HTR-8/SVneo (cell line): ENCODE measurements around the gene PMEPA1.

ENCODE experiments used
- DNase-seq: peaks from one replicate; pipeline ENCODE4 v3.0.0; 2011; ENCODE audit warnings: low spot score, mixed read lengths; ENCODE audit not compliant: insufficient read length
- FAIRE-seq: peaks from 2 replicates; lab custom pipeline; 2011; peaks lifted over from hg19 to GRCh38; lab: Jason Lieb, UNC

The PMEPA1 gene

DNA sequence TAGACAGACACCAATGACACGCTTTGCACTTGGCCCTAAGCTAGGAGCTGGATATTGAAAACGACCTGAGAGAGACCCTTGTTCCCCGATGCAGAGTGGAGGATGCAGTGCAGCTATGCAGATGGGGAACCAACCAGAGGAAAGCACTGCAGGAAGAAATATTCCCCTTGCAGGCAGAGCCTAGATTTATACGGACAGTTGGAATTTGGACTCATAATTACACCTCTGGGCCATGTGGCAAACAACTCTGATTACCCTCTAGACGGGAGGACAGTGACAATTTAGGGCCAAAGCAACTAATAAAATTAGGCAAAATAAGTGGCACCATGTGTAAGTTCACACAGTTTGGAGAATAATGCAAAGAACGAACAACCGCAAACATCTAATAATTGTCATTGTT is 12.3 kb downstream of the PMEPA1 start:
- no peak for DNase-seq
- no peak for FAIRE-seq

DNA sequence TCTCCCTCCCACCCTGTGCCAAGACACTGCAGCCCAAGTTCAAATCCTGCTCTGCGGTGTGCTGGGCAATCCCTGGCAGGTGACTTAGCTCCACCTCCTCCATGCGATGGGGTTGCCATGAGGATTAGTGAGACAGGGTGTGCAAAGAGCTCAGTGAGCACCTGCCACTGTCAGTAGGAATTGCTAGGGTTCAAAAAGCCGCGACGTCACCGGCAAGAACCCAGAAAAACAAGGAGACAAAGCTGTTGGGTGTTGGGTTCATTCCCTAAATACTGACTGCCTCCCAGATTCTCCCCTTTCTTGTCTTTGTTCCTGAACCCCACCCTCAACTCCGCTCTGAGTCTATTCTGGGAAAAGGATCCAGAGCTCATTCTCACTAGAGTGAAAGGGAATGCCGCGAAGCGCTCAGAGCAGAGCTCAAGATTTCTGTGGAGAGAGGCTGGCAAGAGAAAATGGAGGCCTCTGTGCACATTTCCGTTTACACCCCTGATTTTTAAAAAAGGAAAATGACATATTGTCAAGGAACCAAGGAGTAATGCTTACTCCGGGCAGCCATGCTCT is 13.3 kb downstream of the PMEPA1 start:
- peak; percentile 92 for FAIRE-seq
- no peak for DNase-seq

DNA sequence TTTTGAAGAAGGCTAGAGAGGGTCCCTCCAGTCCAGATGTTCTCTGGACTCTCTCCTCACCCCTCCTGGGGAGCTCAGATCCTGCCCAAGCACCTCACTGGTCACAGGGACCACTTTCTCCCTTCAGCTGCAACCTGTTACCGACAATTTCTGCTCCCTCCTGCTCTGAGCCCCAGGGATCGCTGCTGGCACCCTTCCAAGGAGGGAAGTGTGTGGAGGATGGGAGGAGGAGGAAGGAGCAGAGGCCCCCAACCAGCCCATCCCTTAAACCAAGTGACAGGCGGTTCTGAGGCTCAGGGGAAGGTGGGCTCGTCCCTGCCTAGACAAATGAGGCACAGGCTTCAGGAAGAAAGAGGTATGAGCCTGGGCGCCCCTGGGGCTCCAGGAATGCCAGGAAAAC is 13.9 kb downstream of the PMEPA1 start:
- FAIRE-seq, result no peak
- no peak for DNase-seq

DNA sequence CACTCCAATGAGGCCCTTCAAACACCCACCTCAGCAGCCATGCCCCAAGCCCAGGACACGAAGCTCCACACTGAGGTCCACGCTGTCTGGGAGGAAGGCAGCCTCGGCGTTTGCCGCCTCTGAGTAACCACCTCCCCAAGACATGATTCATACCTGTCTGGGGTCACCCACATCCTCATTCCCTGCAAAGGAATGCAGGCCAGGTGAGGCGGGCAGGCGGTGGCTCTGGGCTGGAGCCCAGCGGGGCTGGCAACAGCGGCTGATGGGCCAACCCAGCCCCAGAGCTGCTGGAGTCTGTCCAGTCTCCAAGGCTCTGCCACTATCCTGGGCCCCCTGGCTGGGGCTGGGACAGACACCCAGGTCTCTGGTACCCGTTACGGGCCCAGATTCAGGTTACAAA is 14.8 kb downstream of the PMEPA1 start:
- no peak for DNase-seq
- no peak for FAIRE-seq

DNA sequence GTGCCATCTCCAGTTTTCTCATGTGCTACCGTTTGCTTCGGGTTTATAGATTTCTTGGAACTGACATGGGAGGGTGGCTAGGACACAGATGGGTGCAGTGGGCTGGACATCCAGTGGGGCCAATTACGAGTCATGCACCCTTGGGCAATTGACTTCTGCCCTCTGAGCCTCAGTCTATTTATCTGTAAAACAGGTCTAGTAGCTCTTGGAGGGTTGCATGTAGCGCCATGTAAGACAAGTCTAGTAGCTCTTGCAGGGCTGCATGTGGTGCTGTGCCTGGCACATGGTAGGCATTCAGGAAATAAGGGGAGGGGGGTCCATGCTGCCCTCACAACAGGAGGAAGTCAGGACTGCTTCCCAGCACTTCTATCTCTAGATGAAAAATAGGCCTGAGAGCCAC is 15.3 kb downstream of the PMEPA1 start:
- FAIRE-seq (peak; percentile 95), DNase-seq (no peak)

DNA sequence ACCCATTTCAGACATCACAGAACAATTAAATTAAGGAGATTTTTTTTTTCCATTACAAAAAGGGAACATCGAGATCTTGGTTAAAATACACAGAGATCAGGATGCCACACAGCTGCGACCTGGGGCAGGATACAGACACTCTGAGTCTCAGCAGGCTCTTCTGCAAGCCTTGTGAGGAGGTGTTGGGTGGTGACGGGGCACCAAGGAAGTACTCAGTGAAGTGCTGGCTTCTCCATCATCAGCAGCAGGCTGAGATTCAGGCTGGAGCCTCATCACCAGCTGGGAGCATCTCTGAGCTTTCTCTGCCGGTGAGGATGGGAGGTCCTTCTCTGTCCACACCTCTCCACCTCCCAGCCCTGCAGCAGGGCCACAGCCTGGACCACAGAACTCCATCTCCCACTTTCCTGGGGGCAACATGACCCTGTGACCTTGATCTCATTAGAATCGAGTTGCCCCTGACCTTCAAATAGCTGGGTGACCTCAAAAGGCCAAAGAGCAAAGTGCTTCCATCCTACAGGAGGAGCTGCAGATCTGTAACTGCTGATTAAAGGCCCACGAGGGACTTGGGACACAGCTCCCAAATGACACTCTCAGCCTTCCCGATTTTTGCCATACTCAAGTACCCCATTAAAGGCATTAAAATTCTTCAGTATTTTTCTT is 16.0 kb downstream of the PMEPA1 start:
- FAIRE-seq (peak; percentile 92), DNase-seq (no peak)

DNA sequence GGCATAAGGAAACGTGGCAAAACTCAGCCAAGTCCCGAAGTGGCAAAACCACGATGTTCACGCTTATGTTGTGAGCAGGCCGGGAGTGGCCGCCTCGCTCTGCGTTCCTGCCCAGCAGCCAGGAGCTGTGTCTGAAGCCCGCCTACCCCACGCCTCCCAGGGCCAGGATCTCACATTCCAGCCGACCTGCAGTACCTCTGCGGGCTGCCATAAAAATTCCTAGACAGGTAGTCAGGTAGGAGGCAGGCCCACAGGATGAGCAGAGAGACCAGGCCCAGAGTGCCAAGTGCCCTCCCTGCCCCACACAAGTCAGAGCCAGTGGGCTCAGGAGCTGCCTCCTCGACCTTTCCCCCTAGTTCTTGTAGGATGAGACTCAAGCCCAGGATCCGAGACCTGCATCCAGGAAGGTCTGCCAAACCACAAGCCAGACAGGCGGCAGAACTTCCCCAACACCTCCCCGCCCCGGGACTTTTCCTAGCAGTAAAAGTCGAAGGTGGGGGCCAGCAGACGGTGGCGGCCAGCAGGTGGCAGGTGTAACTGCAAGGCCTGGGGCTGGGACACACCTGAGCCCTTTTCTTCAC is 16.7 kb downstream of the PMEPA1 start:
- DNase-seq, result no peak

DNA sequence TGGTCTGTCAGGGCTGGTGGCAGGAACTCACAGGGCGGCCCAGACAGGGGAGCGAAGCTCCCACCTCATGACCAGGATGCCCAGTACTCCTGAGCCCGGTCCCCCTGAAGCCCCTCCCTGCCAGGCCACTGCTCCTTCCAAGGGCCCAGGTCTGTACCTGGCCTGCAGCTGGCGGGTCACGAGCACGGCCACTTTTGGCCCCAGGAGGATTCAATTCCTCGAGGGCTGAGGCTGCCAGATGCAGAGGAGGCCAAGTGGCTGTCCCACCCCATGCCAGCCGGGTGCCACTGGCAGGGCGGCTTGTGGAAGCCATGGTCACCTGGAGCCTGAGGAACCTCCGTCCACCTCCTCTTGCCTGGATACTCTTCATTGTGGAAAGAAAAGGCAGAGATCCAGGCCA is 17.4 kb downstream of the PMEPA1 start:
- DNase-seq (no peak), FAIRE-seq (no peak)

More for the DNA sequence above, 16.7 kb downstream of the PMEPA1 start:
- FAIRE-seq, result no peak

DNA sequence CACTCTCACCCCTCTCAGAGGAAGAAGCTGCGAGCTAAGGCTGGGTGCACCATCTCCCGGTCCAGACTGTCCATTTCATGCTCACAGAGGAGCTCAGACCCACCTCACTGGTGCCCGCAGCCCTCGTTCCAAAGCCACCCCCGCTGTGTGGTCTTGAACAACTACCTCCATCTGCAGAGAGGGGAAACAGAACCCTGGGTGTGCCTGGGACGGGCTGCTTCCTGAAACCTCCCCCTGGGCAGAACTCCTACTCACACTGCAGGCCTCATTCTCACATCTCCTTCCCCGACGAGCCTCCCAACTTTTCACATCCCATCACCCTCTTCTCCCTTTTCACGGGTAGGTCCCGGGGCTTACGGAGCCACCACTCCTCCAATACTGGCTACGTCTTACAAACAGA is 18.1 kb downstream of the PMEPA1 start:
- DNase-seq (no peak), FAIRE-seq (peak; percentile 85)

DNA sequence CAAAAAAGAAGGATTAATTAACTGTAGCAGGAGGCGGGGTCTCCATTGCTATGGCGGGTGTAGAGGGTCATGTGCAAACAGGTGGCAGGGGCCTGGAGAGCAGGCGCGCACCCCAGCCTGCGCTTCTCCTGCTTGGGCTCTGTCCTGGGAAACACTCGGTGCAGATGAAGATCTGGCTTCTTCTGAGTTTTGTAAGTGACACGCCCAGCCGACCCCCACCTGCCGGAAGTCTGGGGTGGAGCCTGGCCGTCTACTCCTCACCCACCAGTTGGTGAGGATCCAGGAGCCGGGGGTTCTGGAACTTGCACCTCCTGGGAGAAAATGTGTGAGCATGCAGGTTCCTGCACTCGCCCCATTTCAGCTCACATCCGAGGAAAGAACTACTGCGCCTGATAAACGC is 19.3 kb downstream of the PMEPA1 start:
- DNase-seq, result no peak
- FAIRE-seq, result no peak

DNA sequence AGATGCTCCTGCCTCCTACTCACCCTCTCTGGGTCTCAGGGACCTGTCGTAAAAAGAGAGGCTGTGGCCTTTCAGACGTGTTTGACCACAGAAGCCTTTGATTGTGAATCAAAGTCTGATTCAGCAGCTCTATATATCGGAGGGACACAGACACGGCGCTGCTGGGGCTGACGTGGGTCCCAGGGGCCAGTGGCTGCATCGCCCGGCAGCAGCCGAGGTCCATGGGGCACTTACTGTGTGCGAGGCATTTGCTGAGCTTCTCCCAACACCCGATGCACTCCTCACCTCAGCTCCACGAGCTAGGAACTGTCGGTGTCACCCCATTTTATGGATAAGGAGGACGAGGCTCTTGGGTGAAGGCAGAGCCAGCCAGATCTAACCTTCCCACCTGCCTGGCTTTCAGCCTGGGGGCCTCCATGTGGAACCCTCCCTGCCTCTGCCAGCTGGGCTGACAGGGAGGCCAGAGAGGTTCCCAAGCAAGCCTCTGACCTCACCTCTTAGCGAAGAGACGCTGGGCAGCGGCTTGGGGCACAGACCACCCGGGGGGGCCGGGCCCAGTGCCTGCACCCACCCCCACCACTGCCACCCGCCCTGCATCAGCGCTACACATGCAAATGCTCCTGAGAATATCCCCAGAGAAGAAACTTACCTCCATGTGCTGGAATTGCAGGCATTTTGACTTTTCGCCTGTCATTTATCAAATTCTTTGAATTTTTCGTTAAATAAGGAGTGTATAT is 19.9 kb downstream of the PMEPA1 start:
- DNase-seq (no peak), FAIRE-seq (peak; percentile 9)

DNA sequence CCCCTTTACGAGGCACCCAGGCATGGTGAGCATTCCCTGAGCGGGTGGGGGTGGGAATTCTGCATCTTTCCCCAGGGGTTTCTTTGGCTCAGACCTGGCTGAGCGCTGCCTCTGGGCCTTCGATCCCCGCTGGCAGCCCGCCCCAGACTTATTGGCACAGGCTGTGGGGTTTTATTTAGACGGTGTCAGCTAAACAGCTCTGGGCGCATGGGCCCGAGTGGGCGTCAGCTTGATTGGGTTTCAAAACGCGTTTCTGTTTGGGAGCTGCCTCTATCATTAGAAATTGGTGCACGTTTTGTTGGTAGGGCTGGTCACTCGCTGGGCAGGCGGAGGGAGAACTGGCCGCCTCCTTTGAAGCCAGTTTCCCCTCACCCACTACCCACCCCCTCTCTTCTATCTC is 21.0 kb downstream of the PMEPA1 start:
- FAIRE-seq (no peak), DNase-seq (no peak)

DNA sequence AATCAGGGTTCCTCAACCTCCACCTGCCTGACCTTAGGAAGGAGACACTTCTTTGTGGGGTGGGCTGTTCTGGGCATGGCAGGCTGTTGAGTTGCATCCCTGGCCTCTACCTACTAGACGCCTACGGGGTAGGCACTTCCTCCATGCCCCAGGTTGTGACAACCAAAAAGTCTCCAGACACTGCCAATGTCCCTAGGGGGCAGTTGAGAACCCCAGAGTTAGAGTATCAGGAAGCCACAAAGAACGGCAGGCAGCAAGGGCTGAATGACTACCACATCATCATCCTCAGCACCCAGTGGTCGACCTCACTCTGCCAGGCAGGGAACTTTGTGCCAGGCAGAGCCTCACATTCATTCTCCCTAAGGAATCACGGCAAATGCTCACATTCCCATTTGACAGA is 21.5 kb downstream of the PMEPA1 start:
- DNase-seq, result no peak
- FAIRE-seq, result peak; percentile 89

DNA sequence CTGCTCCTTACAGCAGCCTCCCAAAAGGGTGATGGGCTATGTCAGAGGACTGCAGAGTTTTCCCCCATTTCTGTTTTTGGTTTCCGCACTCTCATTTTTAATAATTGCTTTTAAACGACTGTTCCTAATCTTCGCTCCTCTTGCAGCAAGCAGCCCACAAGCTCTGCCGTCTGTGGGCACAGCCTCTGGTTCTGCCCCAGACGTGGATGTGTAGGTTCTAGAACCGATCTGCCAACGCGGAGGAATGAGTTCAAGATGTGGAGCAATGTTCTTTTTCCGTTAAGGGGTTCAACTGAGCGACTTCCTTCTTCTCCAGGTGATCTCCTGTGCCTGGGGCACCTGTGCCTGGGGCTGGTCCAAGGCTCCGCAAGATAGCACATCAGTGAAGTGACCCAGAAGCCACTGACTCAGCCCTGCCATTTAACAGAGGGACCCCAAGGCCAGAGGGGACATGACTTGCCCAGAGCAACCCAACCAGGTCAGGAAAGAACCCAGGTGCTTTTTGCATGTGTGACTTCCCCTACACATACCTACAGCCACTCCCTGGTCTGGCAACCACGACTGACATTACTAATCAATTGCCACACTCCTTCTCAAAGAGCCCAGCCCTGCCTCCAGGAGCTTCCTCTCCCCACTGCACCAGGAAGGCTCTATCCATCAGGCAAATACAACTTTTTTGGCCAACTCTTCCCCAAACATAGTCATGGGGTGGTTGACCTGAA is 22.7 kb downstream of the PMEPA1 start:
- no peak for DNase-seq
- FAIRE-seq, result peak; percentile 70

DNA sequence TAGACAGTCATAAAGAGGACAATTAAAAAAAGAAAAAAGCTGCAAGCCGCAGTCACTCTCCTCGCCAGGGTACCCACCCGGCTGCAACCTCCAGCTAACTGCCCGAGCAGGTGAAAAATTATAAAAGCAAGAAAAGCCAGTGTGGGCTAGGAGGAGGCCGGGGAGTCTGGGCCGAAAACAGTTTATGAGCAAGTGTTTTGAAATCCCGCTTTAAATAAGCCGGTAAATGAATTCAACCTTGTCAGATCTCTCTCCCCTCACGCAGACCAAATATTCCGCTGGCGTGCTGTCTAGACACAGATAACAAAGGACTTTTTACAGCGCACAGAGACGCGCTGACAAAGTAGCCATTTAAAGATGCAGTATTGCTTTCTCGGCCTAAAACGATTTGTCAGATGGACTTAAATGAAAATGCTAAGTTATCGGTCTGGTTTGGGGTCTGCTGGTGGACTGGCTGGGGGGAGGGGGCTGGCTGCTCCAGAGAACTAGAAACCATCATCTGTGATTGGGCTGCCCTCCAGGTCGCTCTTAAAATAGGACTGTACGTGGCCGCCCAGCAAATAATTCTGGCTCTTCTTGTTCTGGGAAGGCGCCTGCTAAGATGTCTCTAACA is 24.6 kb downstream of the PMEPA1 start:
- FAIRE-seq (peak; percentile 83), DNase-seq (no peak)

DNA sequence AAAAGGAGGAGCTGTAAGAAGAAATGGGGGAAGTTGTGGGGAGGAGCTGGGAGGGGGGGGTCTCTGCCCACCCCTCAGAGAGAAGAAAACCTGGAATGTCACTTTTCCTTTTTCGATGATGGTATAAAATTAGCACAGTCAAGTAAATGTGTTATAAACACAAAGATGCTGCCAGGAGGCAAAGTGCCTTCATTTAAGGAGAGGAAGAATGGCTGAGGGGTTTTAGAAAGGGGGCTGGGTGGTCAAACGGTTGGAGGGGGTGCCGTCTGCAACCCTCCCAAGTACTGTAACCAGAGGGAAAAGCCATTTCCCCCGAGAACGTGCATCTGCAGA is 25.0 kb downstream of the PMEPA1 start:
- DNase-seq (no peak), FAIRE-seq (no peak)

DNA sequence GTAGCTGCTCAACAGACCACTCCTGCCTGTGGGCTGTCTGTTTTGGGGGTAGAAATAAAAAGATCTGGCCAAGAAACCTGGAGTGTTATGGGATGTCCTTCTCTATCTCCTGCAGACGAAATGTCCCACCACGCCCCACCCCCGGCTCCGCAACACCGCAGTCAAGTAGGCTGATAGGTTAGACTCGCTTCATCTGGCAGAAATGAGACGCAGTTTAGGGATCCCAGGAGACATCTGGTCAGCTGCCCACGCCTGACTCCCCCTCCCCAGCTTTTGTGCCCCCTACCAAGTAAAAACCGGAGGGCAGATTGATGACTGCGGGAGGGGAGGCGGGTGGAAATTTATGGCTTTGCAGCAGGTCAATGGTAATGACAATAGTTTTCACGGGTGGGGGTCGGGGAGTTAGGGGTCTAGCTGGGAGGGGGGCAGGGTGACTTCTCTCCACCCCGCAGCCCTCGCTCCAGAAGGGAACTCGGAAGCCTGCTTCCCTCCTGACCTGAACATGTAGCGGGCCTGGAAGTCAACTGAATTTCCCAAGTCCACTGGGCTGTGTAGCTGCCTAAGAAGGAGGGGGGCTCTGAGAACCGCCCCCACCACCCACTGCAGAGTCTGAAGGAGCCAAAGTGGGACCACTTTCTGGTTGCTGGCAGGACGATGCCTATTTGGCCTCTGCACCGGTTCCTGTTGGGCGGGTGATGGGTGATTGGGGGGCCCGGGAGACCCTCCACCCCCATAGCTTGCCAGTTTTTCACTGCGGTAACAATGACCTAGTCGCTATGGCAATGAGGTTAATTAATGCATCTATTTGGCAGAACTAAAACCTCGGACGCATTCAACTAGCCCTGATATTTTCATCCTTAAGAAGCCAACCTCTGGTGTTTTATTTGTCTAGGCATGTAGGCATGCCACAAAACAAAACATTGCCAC is 25.7 kb downstream of the PMEPA1 start:
- FAIRE-seq (peak; percentile 80), DNase-seq (no peak)

DNA sequence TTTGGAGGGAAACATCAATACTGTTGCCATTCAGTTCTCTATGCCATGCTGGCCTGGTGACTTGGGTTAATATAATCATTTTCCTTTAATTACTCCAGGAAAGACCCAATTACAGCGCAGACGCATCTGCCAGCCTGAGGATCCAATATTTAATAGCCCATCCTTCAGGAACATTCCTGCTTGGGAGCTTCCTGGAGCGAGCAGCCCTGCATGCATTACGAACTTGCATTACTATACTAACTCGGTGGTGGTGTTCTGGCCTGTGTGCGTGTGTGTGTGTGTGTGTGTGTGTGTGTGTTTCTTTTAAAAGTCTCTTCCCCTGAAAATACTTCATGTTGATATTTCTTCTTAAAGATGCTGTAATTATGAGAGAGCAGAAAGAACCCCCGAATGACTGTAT is 26.5 kb downstream of the PMEPA1 start:
- DNase-seq (no peak), FAIRE-seq (no peak)
